GM18951 (cell line): Measurements from ENCODE around the gene HDLBP.

Source experiments
- POLR2A ChIP-seq: IDR thresholded peaks from 4 replicates; pipeline ENCODE4 v1.6.1; 2011; ENCODE audit warnings: mild to moderate bottlenecking; ENCODE audit not compliant: insufficient read length, insufficient read depth; ENCODE audit errors: extremely low read depth
- in situ Hi-C: fragments of 300-500 bp; cut with MboI; formaldehyde crosslinking; loops from one replicate; pipeline ENCODE4 v1.12.0; 2022; ENCODE audit warnings: low sequenced_read_pairs, mixed read lengths, inconsistent platforms; ENCODE audit not compliant: unreplicated experiment

Gene HDLBP

GRCh38 chr2:241177526-241178334, 137.7 kb downstream of the HDLBP start:
- in situ Hi-C loops, result no loop called here
- TF ChIP-seq POLR2A, result no peak
